ENCODE measurements around the gene PTPRG. TPM values are rescaled to one million over a fixed set of nuclear protein-coding genes. Genes with fewer than 3 reads are reported as not detected.

Gene PTPRG
- total RNA-seq, 1 donor: 41.0 TPM

DNA sequence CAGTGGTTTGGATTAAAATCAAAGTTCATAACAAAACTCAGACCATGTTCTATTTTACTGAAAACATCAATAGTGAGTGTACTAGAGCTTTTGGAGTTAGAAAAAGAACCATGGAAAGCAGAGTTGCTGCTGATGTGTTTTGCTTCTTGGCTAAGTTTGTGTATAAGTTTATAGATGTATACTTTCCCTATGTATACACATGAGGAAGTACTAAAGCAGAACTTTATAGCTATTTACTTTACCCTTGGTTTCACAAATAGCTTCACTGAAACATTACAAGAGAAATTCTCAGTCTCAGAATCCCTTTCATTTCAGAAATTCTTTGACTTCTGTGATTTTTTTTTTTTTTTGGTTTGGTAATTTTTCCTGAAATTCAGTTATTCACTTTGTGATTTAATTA is 229.0 kb downstream of the PTPRG start:
- TF ChIP-seq, protein P1, sequence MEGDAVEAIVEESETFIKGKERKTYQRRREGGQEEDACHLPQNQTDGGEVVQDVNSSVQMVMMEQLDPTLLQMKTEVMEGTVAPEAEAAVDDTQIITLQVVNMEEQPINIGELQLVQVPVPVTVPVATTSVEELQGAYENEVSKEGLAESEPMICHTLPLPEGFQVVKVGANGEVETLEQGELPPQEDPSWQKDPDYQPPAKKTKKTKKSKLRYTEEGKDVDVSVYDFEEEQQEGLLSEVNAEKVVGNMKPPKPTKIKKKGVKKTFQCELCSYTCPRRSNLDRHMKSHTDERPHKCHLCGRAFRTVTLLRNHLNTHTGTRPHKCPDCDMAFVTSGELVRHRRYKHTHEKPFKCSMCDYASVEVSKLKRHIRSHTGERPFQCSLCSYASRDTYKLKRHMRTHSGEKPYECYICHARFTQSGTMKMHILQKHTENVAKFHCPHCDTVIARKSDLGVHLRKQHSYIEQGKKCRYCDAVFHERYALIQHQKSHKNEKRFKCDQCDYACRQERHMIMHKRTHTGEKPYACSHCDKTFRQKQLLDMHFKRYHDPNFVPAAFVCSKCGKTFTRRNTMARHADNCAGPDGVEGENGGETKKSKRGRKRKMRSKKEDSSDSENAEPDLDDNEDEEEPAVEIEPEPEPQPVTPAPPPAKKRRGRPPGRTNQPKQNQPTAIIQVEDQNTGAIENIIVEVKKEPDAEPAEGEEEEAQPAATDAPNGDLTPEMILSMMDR (IDR thresholded peaks at IDR 0.05; ENCODE audit: insufficient read depth, low read depth, low read length): no peak
- no peak overlapping the region for H3K4me3 ChIP-seq (ENCODE audit: low read depth, low read length)
- no peak for DNase-seq (ENCODE audit: low read depth)

DNA sequence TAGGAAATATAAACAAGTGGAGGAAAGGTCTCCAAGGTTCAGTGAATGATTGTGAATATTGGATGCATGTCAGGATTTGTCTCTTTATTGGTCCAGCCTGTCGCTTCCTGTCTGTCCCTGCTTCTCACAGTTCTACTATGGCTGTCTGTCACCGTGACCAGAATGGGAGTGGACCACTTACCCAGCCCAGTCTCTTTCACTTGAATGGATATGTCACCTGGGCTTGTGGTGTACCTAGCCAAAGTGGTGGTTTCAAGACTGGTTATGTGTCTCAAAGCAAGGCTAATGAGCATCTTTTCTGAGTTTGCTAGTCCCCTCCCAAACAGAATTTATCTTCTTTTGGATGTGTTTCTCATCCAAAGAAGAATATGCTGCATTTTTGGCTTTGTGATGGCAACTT is 231.7 kb downstream of the PTPRG start:
- TF ChIP-seq, protein P1 (IDR thresholded peaks at IDR 0.05; ENCODE audit: insufficient read depth, low read depth, low read length): no peak
- H3K4me3 ChIP-seq (ENCODE audit: low read depth, low read length): no peak overlapping the region
- DNase-seq (ENCODE audit: low read depth): no peak

DNA sequence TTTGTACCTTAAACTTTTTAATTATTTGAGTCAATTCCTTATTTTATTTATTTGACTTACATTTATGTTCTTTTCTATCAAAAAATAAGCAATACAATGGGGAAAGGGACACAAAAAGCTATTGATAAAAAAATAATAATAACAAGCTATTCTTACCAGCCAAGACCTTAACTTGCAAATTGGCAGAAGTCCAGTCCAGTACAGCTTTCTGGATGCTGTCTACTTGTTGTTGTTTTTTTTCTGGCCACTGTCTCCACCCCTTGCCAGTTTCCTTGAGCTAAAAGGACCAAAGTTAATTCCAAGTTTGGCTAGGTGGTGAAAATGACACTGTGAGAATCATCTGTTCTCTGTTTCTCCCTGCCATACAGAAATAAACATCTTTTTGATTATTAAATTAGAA is 232.2 kb downstream of the PTPRG start:
- DNase-seq (ENCODE audit: low read depth): no peak
- H3K4me3 ChIP-seq (ENCODE audit: low read depth, low read length): no peak overlapping the region
- TF ChIP-seq, protein P1 (IDR thresholded peaks at IDR 0.05; ENCODE audit: insufficient read depth, low read depth, low read length): no peak

DNA sequence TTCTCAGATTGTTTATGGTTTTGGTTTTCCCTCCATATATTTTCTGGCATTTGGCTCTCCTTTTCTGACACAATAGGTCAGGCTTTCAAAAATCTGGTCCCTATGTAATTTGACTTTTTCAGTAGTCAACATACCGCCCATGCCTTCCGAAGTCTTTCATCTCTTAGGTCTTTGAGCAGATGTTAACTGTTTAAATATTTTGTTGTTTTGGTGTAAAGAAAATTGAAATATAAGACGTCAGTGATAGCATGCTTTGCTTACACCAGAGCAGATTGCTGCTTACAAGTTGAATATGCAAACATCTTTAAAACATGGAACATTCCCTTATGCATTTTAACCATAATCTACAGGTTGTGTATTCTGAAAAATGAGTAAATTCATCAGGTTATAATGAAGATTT is 233.0 kb downstream of the PTPRG start:
- DNase-seq (ENCODE audit: low read depth): no peak
- TF ChIP-seq, protein P1 (IDR thresholded peaks at IDR 0.05; ENCODE audit: insufficient read depth, low read depth, low read length): no peak
- no peak overlapping the region for H3K4me3 ChIP-seq (ENCODE audit: low read depth, low read length)

DNA sequence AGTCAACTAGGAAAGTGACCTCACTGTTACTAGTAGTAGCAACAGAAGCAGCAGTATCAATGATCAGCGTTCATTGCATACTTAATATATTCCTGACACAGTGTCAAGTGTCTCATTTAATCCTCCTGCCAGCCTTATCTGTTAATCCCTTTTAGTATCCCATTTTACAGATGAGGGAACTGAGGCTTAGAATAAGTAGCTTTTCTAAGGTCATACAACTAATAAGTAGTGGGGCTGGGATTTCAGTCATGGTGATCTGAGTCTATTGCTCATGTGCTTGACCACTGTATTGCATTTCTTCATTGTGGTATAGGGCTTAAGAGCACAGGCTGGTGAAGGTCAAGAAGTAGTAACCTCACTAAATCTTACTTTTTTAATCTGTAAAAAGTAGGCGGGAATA is 233.6 kb downstream of the PTPRG start:
- H3K4me3 ChIP-seq (ENCODE audit: low read depth, low read length): no peak overlapping the region
- DNase-seq (ENCODE audit: low read depth): no peak
- TF ChIP-seq, protein P1 (IDR thresholded peaks at IDR 0.05; ENCODE audit: insufficient read depth, low read depth, low read length): no peak

DNA sequence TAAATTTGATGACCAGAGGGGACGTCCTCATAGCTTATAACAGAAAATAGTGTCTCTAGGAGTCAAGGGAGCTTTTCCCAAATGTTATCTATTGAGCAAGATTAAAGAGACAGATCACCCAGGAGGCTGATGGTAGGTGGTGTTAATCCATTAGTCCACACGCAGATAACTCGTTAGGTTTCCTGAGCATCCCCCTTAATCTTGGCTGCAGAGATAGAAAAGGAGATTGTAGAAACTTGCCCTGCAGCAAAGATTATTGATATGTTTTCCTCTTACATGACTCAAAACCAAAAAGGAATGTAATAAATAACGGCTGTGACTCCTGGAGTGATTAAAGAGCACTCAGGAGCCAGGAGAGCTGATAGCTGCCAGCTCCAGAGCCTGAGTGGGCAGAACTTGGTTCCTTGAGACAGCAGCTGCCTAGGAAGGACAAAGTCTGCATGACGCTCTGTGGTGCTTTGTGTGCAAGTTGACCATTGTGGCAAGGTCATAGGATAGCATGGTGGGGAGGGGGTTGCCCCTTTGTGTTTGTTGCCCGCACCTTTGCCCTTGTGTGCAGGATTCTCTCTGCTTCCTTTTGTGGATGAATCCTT is 234.8 kb downstream of the PTPRG start:
- no peak for DNase-seq (ENCODE audit: low read depth)
- TF ChIP-seq, protein P1 (IDR thresholded peaks at IDR 0.05; ENCODE audit: insufficient read depth, low read depth, low read length): no peak
- H3K4me3 ChIP-seq (ENCODE audit: low read depth, low read length): no peak overlapping the region

DNA sequence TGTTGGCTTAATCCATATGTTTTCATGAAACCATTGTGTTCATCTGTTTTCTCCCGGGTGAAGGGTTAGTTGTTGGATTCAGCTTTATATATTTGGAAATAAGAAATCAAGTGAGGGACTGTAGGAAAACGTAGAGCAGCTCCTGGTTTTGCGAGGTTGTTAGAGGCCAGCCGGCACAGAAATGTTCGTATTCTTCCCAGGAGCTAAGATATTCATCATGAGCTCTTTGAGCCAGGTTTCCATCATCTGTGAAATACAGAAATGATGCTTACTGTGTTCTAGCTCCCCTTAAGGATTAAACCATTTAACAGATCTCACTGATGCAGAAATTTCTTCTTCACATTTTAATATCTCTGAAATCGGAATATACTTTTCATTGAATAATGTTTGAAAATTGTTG is 235.5 kb downstream of the PTPRG start:
- TF ChIP-seq, protein P1 (IDR thresholded peaks at IDR 0.05; ENCODE audit: insufficient read depth, low read depth, low read length): no peak
- H3K4me3 ChIP-seq (ENCODE audit: low read depth, low read length): no peak overlapping the region
- no peak for DNase-seq (ENCODE audit: low read depth)
